K562 (cell line): ENCODE measurements around the gene PDGFD. TPM values are rescaled to one million over a fixed set of nuclear protein-coding genes. Genes with fewer than 3 reads are reported as not detected.

Experiments used
- ATAC-seq: fragments of 200-7000 bp; cut with Tn5 transposase; 3 replicates; pipeline ENCODE4 v1.9.1; 2020; ENCODE audit warnings: moderate library complexity
- BruUV-seq: library from RNA; stranded (reverse); fragments of 400-500 nt; replicated peaks from 2 replicates; lab custom pipeline; 2021; lab: Mats Ljungman, UMichigan
- CTCF ChIA-PET: fragments of 300-600 bp; formaldehyde crosslinking; extraction: SDS; loops from one replicate; lab custom pipeline; 2021; ENCODE audit warnings: low intra/inter-chr PET ratio; lab: Yijun Ruan, JAX
- POLR2A ChIA-PET: fragments of 300-600, 350-650 bp; sonication (Branson Sonifier 250); formaldehyde crosslinking; extraction: SDS; loops from one replicate; lab custom pipeline; 2021; ENCODE audit warnings: antibody characterized with exemption, inconsistent platforms; lab: Yijun Ruan, JAX
- DNase-seq, 4 experiments: peaks; one replicate each; pipeline versions ENCODE4 v3.0.0 to v3.0.0-alpha.2; 2011 to 2018; ENCODE audit warnings: low spot score in 3 of 4, mixed read lengths in 3 of 4; ENCODE audit errors: extremely low read depth in 1 of 4
- FAIRE-seq: peaks from 2 replicates; lab custom pipeline; 2011; peaks lifted over from hg19 to GRCh38; lab: Jason Lieb, UNC
- H2AFZ ChIP-seq: 2 replicates; pipeline ENCODE4 v1.6.0; 2011; ENCODE audit warnings: low read depth, low read length, control low read depth, inconsistent platforms
- H3K27ac ChIP-seq: fragments of 200-600 bp; 3 replicates; pipeline ENCODE4 v1.8.0; 2011; ENCODE audit warnings: low read depth, mild to moderate bottlenecking, control low read depth, inconsistent platforms, low read length, moderate library complexity, mixed read lengths; ENCODE audit errors: extremely low read depth
- H3K27me3 ChIP-seq, 2 experiments: fragments of 300-600 bp in 1 of 2; 2 replicates in 1 of 2; 3 replicates in 1 of 2; pipeline versions ENCODE4 v1.6.0 to v1.8.0; 2011; ENCODE audit warnings: inconsistent platforms in 2 of 2, low read length in 2 of 2, mild to moderate bottlenecking in 1 of 2, mixed read lengths in 1 of 2, moderate library complexity in 1 of 2; ENCODE audit not compliant: control insufficient read depth in 2 of 2, insufficient read depth in 2 of 2
- H3K36me3 ChIP-seq: fragments of 300-600 bp; 3 replicates; pipeline ENCODE4 v1.8.0; 2011; ENCODE audit warnings: mild to moderate bottlenecking, low read length, inconsistent platforms; ENCODE audit not compliant: control insufficient read depth, insufficient read depth
- H3K4me1 ChIP-seq, 2 experiments: fragments of 200-600 bp in 1 of 2; replicated peaks in 1 of 2; 2 replicates in 1 of 2; 3 replicates in 1 of 2; pipeline versions ENCODE4 v1.5.1 to v1.8.0; 2011; ENCODE audit warnings: inconsistent platforms in 2 of 2, low read length in 2 of 2, mild to moderate bottlenecking in 1 of 2, mixed read lengths in 1 of 2, moderate library complexity in 1 of 2; ENCODE audit not compliant: control insufficient read depth in 2 of 2, insufficient read depth in 2 of 2
- H3K4me2 ChIP-seq: 2 replicates; pipeline ENCODE4 v1.6.1; 2011; ENCODE audit warnings: low read length, control low read depth, inconsistent platforms, mixed read lengths; ENCODE audit not compliant: insufficient read depth
- H3K4me3 ChIP-seq: fragments of 200-600 bp; sonication (generic), shearing (Covaris generic); 2 replicates; pipeline ENCODE4 v1.5.1; 2016; ENCODE audit warnings: control low read depth, inconsistent platforms
- H3K79me2 ChIP-seq: fragments of 200-600 bp; 3 replicates; pipeline ENCODE4 v1.8.0; 2011; ENCODE audit warnings: low read length, inconsistent platforms; ENCODE audit not compliant: control insufficient read depth, insufficient read depth
- H3K9ac ChIP-seq, 2 experiments: 2 replicates each; pipeline versions ENCODE4 v1.6.0 to v1.6.1; 2011; ENCODE audit warnings: low read depth in 2 of 2, low read length in 2 of 2, control low read depth in 1 of 2, inconsistent platforms in 1 of 2, mild to moderate bottlenecking in 1 of 2, mixed read lengths in 1 of 2; ENCODE audit not compliant: insufficient read depth in 1 of 2
- H3K9me1 ChIP-seq: one replicate; pipeline ENCODE4 v1.6.0; 2011; ENCODE audit warnings: inconsistent platforms, mild to moderate bottlenecking, low read length, moderate library complexity; ENCODE audit not compliant: control insufficient read depth, insufficient read depth
- H3K9me3 ChIP-seq: replicated peaks from 2 replicates; pipeline ENCODE4 v1.5.1; 2011; ENCODE audit warnings: low read depth, low read length, inconsistent platforms; ENCODE audit not compliant: control insufficient read depth, insufficient read depth
- H4K20me1 ChIP-seq: replicated peaks from 2 replicates; pipeline ENCODE4 v1.6.1; 2011; ENCODE audit warnings: low read length, inconsistent platforms, mixed read lengths; ENCODE audit not compliant: control insufficient read depth, insufficient read depth
- C11orf30 ChIP-seq: fragments of 450-650 bp; IDR thresholded peaks from 2 replicates; pipeline ENCODE4 v1.6.1; 2016; ENCODE audit warnings: low read depth, mild to moderate bottlenecking
- CREM ChIP-seq: IDR thresholded peaks from 2 replicates; pipeline ENCODE4 v1.6.1; 2014; ENCODE audit warnings: antibody characterized with exemption, low read depth
- ELF2 ChIP-seq: fragments of 250-450 bp; sonication (Bioruptor Pico); IDR thresholded peaks from 2 replicates; pipeline ENCODE4 v1.5.0; 2021; ENCODE audit warnings: mild to moderate bottlenecking
- ESRRA ChIP-seq: fragments of 450-650 bp; IDR thresholded peaks from 2 replicates; pipeline ENCODE4 v1.6.1; 2014; ENCODE audit warnings: low read depth, mild to moderate bottlenecking, moderate library complexity, borderline replicate concordance
- GTF2A2 ChIP-seq: IDR thresholded peaks from 2 replicates; pipeline ENCODE4 v1.6.1; 2016; ENCODE audit warnings: mild to moderate bottlenecking, missing genetic modification characterization, missing compliant biosample characterization
- KLF10 ChIP-seq: fragments of 250-450 bp; sonication (Bioruptor Pico); IDR thresholded peaks from 2 replicates; pipeline ENCODE4 v1.6.1; 2021; ENCODE audit warnings: matching md5 sums
- RBFOX2 ChIP-seq: fragments of 200-400 bp; formaldehyde crosslinking; IDR thresholded peaks from 2 replicates; pipeline ENCODE4 v1.6.1; 2017; ENCODE audit warnings: low read depth, mild to moderate bottlenecking, low read length, moderate library complexity
- SIRT6 ChIP-seq: IDR thresholded peaks from one replicate; pipeline ENCODE4 v1.6.1; 2012; ENCODE audit warnings: low read depth, mild to moderate bottlenecking, control low read depth, inconsistent platforms, low read length, moderate library complexity
- SPI1 ChIP-seq: IDR thresholded peaks from 2 replicates; pipeline ENCODE4 v1.6.1; 2011; ENCODE audit warnings: low read depth, low read length, control low read depth, borderline replicate concordance
- WGBS: fragments of 100-300 bp; shearing (Covaris generic); methylation state at CpG from one replicate; pipeline ENCODE4 v1.1.6; 2016; ENCODE audit warnings: low coverage, mixed read lengths; ENCODE audit not compliant: insufficient coverage; ENCODE audit errors: missing lambda C conversion rate; 5-methylcytosine and 5-hydroxymethylcytosine counted together
- in situ Hi-C: fragments of 300-500 bp; cut with MboI; formaldehyde crosslinking; loops from 4 replicates; pipeline ENCODE4 v1.15.0; 2018; ENCODE audit warnings: inconsistent platforms, mixed read lengths
- intact Hi-C: fragments of 100-400 bp; cut with micrococcal nuclease; formaldehyde crosslinking; loops from 2 replicates; pipeline ENCODE4 v1.14.2; 2022
- polyA plus RNA-seq, 8 experiments: library from polyadenylated mRNA; depleted of rRNA in 4 of 8; stranded (reverse) in 5 of 8; unstranded in 3 of 8; fragments of >200 nt; fragmentation: Nextera tagmentation in 2 of 8; fragmentation: Illumina TruSeq in 1 of 8; extraction: Ambion mirVana in 2 of 8; extraction: Trizol in 1 of 8; gene quantifications; 2 replicates each; pipeline versions ENCODE4 v1.2.1 to v1.2.3, GENCODE V29; 2011 to 2014; ENCODE audit warnings: inconsistent platforms in 1 of 8, missing spikeins in 1 of 8
- total RNA-seq, 7 experiments: library from RNA; depleted of rRNA in 6 of 7; stranded (reverse); fragments of >200 nt in 6 of 7; fragmentation: Illumina TruSeq in 2 of 7; extraction: Trizol in 2 of 7; gene quantifications; 2 replicates each; pipeline versions ENCODE4 v1.2.1 to v1.2.3, GENCODE V29; 2011 to 2021; ENCODE audit warnings: low replicate concordance in 1 of 7

Gene PDGFD
- total and polyA plus RNA-seq, 9 of the 15 experiments (the other 6 are each of a cell fraction or from before 2014, with no cell fraction given) = 0.11 TPM; not detected in 8

DNA sequence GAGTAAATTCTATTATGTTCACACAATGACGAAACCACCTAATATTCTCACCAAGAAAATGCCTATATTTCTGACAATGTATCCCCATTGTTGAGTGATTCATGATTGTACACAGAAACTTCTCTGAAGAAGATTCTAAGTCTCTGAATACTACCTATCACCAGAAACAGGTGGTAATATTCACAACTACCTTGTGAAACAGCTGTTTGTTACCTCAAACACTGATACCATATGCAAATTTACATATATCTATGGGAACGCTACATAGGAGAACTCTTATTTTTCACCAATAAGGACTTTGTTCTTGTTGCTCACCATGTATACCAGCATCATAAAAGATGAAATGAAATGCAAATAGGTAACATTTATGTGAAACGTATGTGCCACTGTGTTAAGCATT is 59.3 kb downstream of the PDGFD start:
- H3K27ac ChIP-seq = no peak overlapping the region
- H3K9me3 ChIP-seq = no peaks in the 10 kb centered on the region
- 2% methylated on average over 3 of the region's 3 CpGs for WGBS
- ChIA-PET POLR2A (no interaction called here), CTCF (no interaction called here)
- intact Hi-C loops = no loop called here
- H3K79me2 ChIP-seq = no peaks in the 10 kb centered on the region
- no peak overlapping the region for H2AFZ ChIP-seq
- H3K9ac ChIP-seq = no peak overlapping the region
- H3K36me3 ChIP-seq = no peaks in the 10 kb centered on the region
- in situ Hi-C loops = no loop called here
- H3K9me1 ChIP-seq = no peaks in the 10 kb centered on the region
- no peaks in the 10 kb centered on the region for H4K20me1 ChIP-seq
- H3K4me3 ChIP-seq = no peak overlapping the region
- DNase-seq = no peak
- H3K27me3 ChIP-seq = no peaks in the 10 kb centered on the region
- ATAC-seq = no peak
- no TSS peak for BruUV-seq
- no peak overlapping the region for H3K4me2 ChIP-seq
- no peak for FAIRE-seq
- H3K4me1 ChIP-seq = no peaks in the 10 kb centered on the region
- no peak for TF ChIP-seq RBFOX2
- TF ChIP-seq ELF2 (CRISPR knock-in tag) = no peak
- no peak for TF ChIP-seq KLF10
- no peak for TF ChIP-seq CREM

DNA sequence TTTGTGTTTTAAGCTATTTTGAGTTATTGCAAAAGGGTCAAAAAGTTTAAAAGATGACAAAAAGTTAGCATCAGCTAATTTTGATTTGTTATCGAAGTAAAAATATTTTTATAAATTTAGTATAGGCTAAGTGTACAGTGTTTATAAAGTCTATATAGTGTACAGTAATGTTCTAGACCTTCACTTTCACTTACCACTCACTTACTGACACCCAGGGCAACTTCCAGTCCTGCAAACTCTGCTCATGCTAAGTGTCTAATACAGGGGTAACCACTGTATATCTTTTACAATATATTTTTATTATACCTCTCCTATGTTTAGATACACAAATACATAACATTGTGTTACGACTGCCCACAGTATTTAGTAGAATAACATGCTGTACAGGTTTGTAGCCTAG is 59.7 kb downstream of the PDGFD start:
- POLR2A ChIA-PET = no interaction called here

More for the DNA sequence above, 59.7 kb downstream of the PDGFD start:
- no peak for TF ChIP-seq C11orf30
- no peak for TF ChIP-seq SIRT6
- no peak for TF ChIP-seq SPI1
- no peak for TF ChIP-seq ESRRA
- TF ChIP-seq GTF2A2 (tag) = no peak
- Histone ChIP-seq H3K9ac (no peak overlapping the region), H3K27ac (no peak overlapping the region), H3K4me3 (no peak overlapping the region), H3K4me2 (no peak overlapping the region), H3K9me1 (no peaks in the 10 kb centered on the region), H3K4me1 (no peaks in the 10 kb centered on the region), H3K27me3 (no peaks in the 10 kb centered on the region), H2AFZ (no peak overlapping the region), H3K79me2 (no peaks in the 10 kb centered on the region), H4K20me1 (no peaks in the 10 kb centered on the region), H3K9me3 (no peaks in the 10 kb centered on the region), H3K36me3 (no peaks in the 10 kb centered on the region)
- no TSS peak for BruUV-seq
- ATAC-seq (no peak), FAIRE-seq (no peak), DNase-seq (no peak)
- CTCF ChIA-PET = no interaction called here
- intact Hi-C loops = no loop called here
- in situ Hi-C loops = no loop called here
- WGBS = 0% methylated on average over 2 of the region's 2 CpGs
